GM12878 (cell line): ENCODE results near the gene DNAI7. TPM values are rescaled to one million over a fixed set of nuclear protein-coding genes. Genes with fewer than 3 reads are reported as not detected.
A peak's percentile ranks its signal among the peaks of the same experiment; 100 is the strongest.

Experiments used
- ATAC-seq: fragments of 200-7000 bp; cut with Tn5 transposase; 3 replicates; pipeline ENCODE4 v1.9.1; 2020; ENCODE audit warnings: mild to moderate bottlenecking, moderate library complexity
- BruUV-seq: library from RNA; stranded (reverse); fragments of 400-500 nt; replicated peaks from 2 replicates; lab custom pipeline; 2021; lab: Mats Ljungman, UMichigan
- CTCF ChIA-PET: fragments of 300-600 bp; sonication (Branson Sonifier 250); formaldehyde crosslinking; extraction: SDS; loops from one replicate; lab custom pipeline; 2021; ENCODE audit warnings: inconsistent platforms; lab: Yijun Ruan, JAX
- POLR2A ChIA-PET: fragments of 350-600 bp; formaldehyde crosslinking; extraction: SDS; loops from one replicate; lab custom pipeline; 2021; ENCODE audit warnings: inconsistent platforms; lab: Charles Lee
- RAD21 ChIA-PET: fragments of 300-600 bp; sonication (Branson Sonifier 250); formaldehyde crosslinking; loops from one replicate; lab custom pipeline; 2023; ENCODE audit warnings: antibody characterized with exemption; ENCODE audit not compliant: unreplicated experiment; lab: Charles Lee
- SMC1A ChIA-PET: fragments of 300-600 bp; sonication (Branson Sonifier 250); formaldehyde crosslinking; loops from one replicate; lab custom pipeline; 2023; ENCODE audit not compliant: unreplicated experiment, uncharacterized antibody; lab: Charles Lee
- DNase-seq: peaks from one replicate; pipeline ENCODE4 v3.0.0-alpha.2; 2011; ENCODE audit warnings: low read depth, low spot score
- FAIRE-seq: peaks from 3 replicates; lab custom pipeline; 2011; peaks lifted over from hg19 to GRCh38; lab: Jason Lieb, UNC
- H2AFZ ChIP-seq: 2 replicates; pipeline ENCODE4 v1.6.0; 2011; ENCODE audit warnings: low read depth, low read length, control low read depth; ENCODE audit not compliant: control insufficient read depth
- H3K27ac ChIP-seq: 2 replicates; pipeline ENCODE4 v1.5.1; 2011; ENCODE audit warnings: control low read depth; ENCODE audit not compliant: control insufficient read depth, insufficient read depth
- H3K27me3 ChIP-seq, 2 experiments: replicated peaks in 1 of 2; 2 replicates each; pipeline versions ENCODE4 v1.6.0 to v1.6.1; 2011; ENCODE audit warnings: low read length in 1 of 2; ENCODE audit not compliant: control insufficient read depth in 2 of 2, insufficient read depth in 2 of 2
- H3K36me3 ChIP-seq, 2 experiments: 2 replicates each; pipeline ENCODE4 v1.5.1; 2011; ENCODE audit warnings: low read length in 1 of 2; ENCODE audit not compliant: control insufficient read depth in 2 of 2, insufficient read depth in 2 of 2
- H3K4me1 ChIP-seq: 2 replicates; pipeline ENCODE4 v1.6.1; 2011; ENCODE audit warnings: mild to moderate bottlenecking, low read length, moderate library complexity, mixed read lengths; ENCODE audit not compliant: control insufficient read depth, insufficient read depth
- H3K4me2 ChIP-seq: 2 replicates; pipeline ENCODE4 v1.6.0; 2011; ENCODE audit warnings: control low read depth; ENCODE audit not compliant: control insufficient read depth, insufficient read depth
- H3K4me3 ChIP-seq: fragments of 200-600 bp; sonication (generic); 2 replicates; pipeline ENCODE4 v1.5.1; 2016
- H3K79me2 ChIP-seq: 2 replicates; pipeline ENCODE4 v1.6.0; 2011; ENCODE audit warnings: low read length; ENCODE audit not compliant: control insufficient read depth, insufficient read depth
- H3K9ac ChIP-seq: 2 replicates; pipeline ENCODE4 v1.8.0; 2011; ENCODE audit warnings: low read length, control low read depth, mixed read lengths; ENCODE audit not compliant: control insufficient read depth, insufficient read depth
- H3K9me3 ChIP-seq: replicated peaks from 3 replicates; pipeline ENCODE4 v1.5.1; 2011; ENCODE audit warnings: mild to moderate bottlenecking, low read length; ENCODE audit not compliant: control insufficient read depth, insufficient read depth
- H4K20me1 ChIP-seq: 2 replicates; pipeline ENCODE4 v1.6.0; 2011; ENCODE audit not compliant: control insufficient read depth, insufficient read depth
- EGR1 ChIP-seq, 2 experiments: IDR thresholded peaks; 1 replicate in 1 of 2; 2 replicates in 1 of 2; pipeline ENCODE4 v1.6.1; 2011 to 2012; ENCODE audit warnings: low read depth in 2 of 2, low read length in 2 of 2, borderline replicate concordance in 1 of 2, mild to moderate bottlenecking in 1 of 2, moderate library complexity in 1 of 2
- RCOR1 ChIP-seq: conservative IDR thresholded peaks from 2 replicates; pipeline ENCODE4 v1.6.1; 2012; ENCODE audit warnings: low read depth, low read length, improper control_type of control experiment
- SIX5 ChIP-seq: IDR thresholded peaks from 2 replicates; pipeline ENCODE4 v1.6.1; 2011; ENCODE audit warnings: mild to moderate bottlenecking, low read depth, low read length, moderate library complexity; ENCODE audit not compliant: severe bottlenecking
- SREBF1 ChIP-seq: IDR thresholded peaks from 2 replicates; pipeline ENCODE4 v1.6.1; 2012; ENCODE audit warnings: mild to moderate bottlenecking, low read length
- STAT1 ChIP-seq: fragments of 450-650 bp; conservative IDR thresholded peaks from 2 replicates; pipeline ENCODE4 v1.6.1; 2014; ENCODE audit warnings: antibody characterized with exemption, mild to moderate bottlenecking
- ZZZ3 ChIP-seq: IDR thresholded peaks from 2 replicates; pipeline ENCODE4 v1.6.1; 2011; ENCODE audit warnings: low read depth; ENCODE audit not compliant: control insufficient read depth, insufficient read length
- WGBS: methylation state at CpG from one replicate; pipeline ENCODE4 v1.1.6; 2016; ENCODE audit warnings: low lambda C conversion rate; ENCODE audit not compliant: insufficient replicate concordance, insufficient coverage; ENCODE audit errors: missing lambda C conversion rate; 5-methylcytosine and 5-hydroxymethylcytosine counted together
- in situ Hi-C: fragments of 300-500 bp; cut with MboI; formaldehyde crosslinking; loops from 9 replicates; pipeline ENCODE4 v1.14.3; 2018; ENCODE audit warnings: mixed read lengths
- intact Hi-C: fragments of 100-400 bp; cut with micrococcal nuclease; formaldehyde crosslinking; loops from one replicate; pipeline ENCODE4 v1.14.2; 2022; ENCODE audit not compliant: unreplicated experiment
- polyA plus RNA-seq, 11 experiments: library from polyadenylated mRNA; depleted of rRNA in 4 of 11; unstranded in 6 of 11; stranded (reverse) in 5 of 11; fragments of >200 nt; fragmentation: Nextera tagmentation in 4 of 11; fragmentation: Illumina TruSeq in 1 of 11; extraction: Ambion mirVana in 4 of 11; extraction: Trizol in 1 of 11; gene quantifications; 1 replicate in 1 of 11; 2 replicates in 10 of 11; pipeline versions ENCODE4 v1.2.1 to v1.2.3, GENCODE V29; 2011 to 2016; ENCODE audit warnings: inconsistent platforms in 2 of 11, missing spikeins in 2 of 11, low read depth in 1 of 11
- total RNA-seq, 4 experiments: library from RNA; depleted of rRNA in 3 of 4; stranded (reverse); fragments of >200 nt in 3 of 4; fragmentation: Illumina TruSeq in 1 of 4; extraction: Trizol in 1 of 4; gene quantifications; 2 replicates each; pipeline versions ENCODE4 v1.2.1 to v1.2.3, GENCODE V29; 2013 to 2021
- TF ChIP-seq, protein P1 (sequence below): fragments of 450-650 bp; IDR thresholded peaks from 2 replicates; pipeline ENCODE4 v1.6.1; 2016; ENCODE audit warnings: mild to moderate bottlenecking, moderate library complexity, borderline replicate concordance
- TF ChIP-seq, protein P2 (sequence below): fragments of 450-650 bp; formaldehyde crosslinking; IDR thresholded peaks from 2 replicates; pipeline ENCODE4 v1.4.0; 2020; ENCODE audit warnings: mild to moderate bottlenecking, moderate library complexity

The DNAI7 gene
- total and polyA plus RNA-seq, 10 of the 15 experiments (the other 5 are each of a cell fraction or from before 2014, with no cell fraction given) = 0.05 to 0.48 (median 0.13) TPM; not detected in 4

DNA sequence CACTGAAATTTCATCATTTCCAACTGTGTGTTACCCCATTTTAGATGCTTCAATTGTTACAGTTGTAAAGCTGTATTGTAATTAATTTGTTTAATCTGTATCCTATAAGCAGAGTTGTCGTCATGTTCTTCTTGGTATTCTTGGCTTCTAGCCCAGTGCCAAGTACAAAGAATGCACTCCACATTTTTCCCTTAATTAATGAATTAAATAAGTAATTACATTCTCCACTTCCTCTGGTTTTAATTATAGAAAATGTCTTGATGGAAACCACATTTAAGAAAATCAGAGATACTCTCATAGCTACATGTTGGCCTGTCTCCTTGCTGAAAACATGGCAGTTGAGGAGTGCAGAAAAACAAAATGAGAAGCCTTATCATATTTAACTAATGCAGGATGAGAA is 746 bp downstream of the DNAI7 start:
- no TSS peak for BruUV-seq
- Histone ChIP-seq H2AFZ (peak overlapping the region; percentile 76), H3K79me2 (peaks cover 4% of the 10 kb centered on the region), H3K27ac (no peak overlapping the region), H3K4me1 (peaks cover 6% of the 10 kb centered on the region; the same call in 1 of the 2 replicates), H3K4me3 (no peak overlapping the region), H3K9ac (no peak overlapping the region), H3K4me2 (peak overlapping the region; percentile 71), H3K9me3 (no peaks in the 10 kb centered on the region)
- RAD21 ChIA-PET = interaction anchor here (0.7 to 0.8 kb wide), 2 partner anchors 20 to 44 kb away, joined by 3 to 5 read pairs; no protein-coding TSS in a partner anchor
- DNase-seq (no peak), FAIRE-seq (no peak)
- SMC1A ChIA-PET = interaction anchor here (0.6 to 1.6 kb wide), 4 partner anchors 10 to 1061 kb away, joined by 3 to 9 read pairs (median 4); no protein-coding TSS in a partner anchor
- in situ Hi-C loops (no loop called here), intact Hi-C loops (no loop called here)
- WGBS = 36% methylated on average over 1 of the region's 1 CpG
- TF ChIP-seq, protein P1, sequence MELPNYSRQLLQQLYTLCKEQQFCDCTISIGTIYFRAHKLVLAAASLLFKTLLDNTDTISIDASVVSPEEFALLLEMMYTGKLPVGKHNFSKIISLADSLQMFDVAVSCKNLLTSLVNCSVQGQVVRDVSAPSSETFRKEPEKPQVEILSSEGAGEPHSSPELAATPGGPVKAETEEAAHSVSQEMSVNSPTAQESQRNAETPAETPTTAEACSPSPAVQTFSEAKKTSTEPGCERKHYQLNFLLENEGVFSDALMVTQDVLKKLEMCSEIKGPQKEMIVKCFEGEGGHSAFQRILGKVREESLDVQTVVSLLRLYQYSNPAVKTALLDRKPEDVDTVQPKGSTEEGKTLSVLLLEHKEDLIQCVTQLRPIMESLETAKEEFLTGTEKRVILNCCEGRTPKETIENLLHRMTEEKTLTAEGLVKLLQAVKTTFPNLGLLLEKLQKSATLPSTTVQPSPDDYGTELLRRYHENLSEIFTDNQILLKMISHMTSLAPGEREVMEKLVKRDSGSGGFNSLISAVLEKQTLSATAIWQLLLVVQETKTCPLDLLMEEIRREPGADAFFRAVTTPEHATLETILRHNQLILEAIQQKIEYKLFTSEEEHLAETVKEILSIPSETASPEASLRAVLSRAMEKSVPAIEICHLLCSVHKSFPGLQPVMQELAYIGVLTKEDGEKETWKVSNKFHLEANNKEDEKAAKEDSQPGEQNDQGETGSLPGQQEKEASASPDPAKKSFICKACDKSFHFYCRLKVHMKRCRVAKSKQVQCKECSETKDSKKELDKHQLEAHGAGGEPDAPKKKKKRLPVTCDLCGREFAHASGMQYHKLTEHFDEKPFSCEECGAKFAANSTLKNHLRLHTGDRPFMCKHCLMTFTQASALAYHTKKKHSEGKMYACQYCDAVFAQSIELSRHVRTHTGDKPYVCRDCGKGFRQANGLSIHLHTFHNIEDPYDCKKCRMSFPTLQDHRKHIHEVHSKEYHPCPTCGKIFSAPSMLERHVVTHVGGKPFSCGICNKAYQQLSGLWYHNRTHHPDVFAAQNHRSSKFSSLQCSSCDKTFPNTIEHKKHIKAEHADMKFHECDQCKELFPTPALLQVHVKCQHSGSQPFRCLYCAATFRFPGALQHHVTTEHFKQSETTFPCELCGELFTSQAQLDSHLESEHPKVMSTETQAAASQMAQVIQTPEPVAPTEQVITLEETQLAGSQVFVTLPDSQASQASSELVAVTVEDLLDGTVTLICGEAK = no peak
- no peak for TF ChIP-seq ZZZ3
- TF ChIP-seq RCOR1 = no peak
- TF ChIP-seq SREBF1 = no peak
- no peak for TF ChIP-seq STAT1
- TF ChIP-seq SIX5 = no peak
- TF ChIP-seq, protein P2, sequence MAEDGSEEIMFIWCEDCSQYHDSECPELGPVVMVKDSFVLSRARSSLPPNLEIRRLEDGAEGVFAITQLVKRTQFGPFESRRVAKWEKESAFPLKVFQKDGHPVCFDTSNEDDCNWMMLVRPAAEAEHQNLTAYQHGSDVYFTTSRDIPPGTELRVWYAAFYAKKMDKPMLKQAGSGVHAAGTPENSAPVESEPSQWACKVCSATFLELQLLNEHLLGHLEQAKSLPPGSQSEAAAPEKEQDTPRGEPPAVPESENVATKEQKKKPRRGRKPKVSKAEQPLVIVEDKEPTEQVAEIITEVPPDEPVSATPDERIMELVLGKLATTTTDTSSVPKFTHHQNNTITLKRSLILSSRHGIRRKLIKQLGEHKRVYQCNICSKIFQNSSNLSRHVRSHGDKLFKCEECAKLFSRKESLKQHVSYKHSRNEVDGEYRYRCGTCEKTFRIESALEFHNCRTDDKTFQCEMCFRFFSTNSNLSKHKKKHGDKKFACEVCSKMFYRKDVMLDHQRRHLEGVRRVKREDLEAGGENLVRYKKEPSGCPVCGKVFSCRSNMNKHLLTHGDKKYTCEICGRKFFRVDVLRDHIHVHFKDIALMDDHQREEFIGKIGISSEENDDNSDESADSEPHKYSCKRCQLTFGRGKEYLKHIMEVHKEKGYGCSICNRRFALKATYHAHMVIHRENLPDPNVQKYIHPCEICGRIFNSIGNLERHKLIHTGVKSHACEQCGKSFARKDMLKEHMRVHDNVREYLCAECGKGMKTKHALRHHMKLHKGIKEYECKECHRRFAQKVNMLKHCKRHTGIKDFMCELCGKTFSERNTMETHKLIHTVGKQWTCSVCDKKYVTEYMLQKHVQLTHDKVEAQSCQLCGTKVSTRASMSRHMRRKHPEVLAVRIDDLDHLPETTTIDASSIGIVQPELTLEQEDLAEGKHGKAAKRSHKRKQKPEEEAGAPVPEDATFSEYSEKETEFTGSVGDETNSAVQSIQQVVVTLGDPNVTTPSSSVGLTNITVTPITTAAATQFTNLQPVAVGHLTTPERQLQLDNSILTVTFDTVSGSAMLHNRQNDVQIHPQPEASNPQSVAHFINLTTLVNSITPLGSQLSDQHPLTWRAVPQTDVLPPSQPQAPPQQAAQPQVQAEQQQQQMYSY (CRISPR knock-in tag) = no peak
- no peak for TF ChIP-seq EGR1 (IDR thresholded peaks at IDR 0.05; ENCODE audit: borderline replicate concordance in 1 of 2, low read depth in 2 of 2, low read length in 2 of 2)
- TF ChIP-seq, all 136 proteins: peak for 0
- Histone ChIP-seq H3K27me3 (no peaks in the 10 kb centered on the region), H3K36me3 (no peaks in the 10 kb centered on the region), H4K20me1 (no peaks in the 10 kb centered on the region)
- POLR2A ChIA-PET = interaction anchor here (0.9 kb wide), 1 partner anchor 21 kb away, joined by 4 read pairs; no protein-coding TSS in a partner anchor
- CTCF ChIA-PET = interaction anchor here (0.9 to 2.0 kb wide), 5 partner anchors 9 to 158 kb away, joined by 3 to 6 read pairs (median 3); no protein-coding TSS in a partner anchor
- no peak for ATAC-seq
